ENCODE data around the gene BOC. TPM values are rescaled to one million over a fixed set of nuclear protein-coding genes. Genes with fewer than 3 reads are reported as not detected.

BOC gene
- total and polyA plus RNA-seq, 10 of the 15 experiments (the other 5 are each of a cell fraction or from before 2014, with no cell fraction given) = 0.18 TPM; not detected in 9

GRCh38 chr3:113177526-113177925 is 33.8 kb upstream of the BOC start:
- ChIA-PET POLR2A (no interaction called here), SMC1A (ENCODE audit: uncharacterized antibody, unreplicated experiment) (no interaction called here), CTCF (interaction anchor here (1.9 kb wide), 1 partner anchor 111 kb away, joined by 4 read pairs; no protein-coding TSS in a partner anchor), RAD21 (ENCODE audit: unreplicated experiment) (no interaction called here)
- Histone ChIP-seq H3K4me1 (ENCODE audit: control insufficient read depth, insufficient read depth, low read length) (no peaks in the 10 kb centered on the region), H3K4me2 (ENCODE audit: control insufficient read depth, insufficient read depth) (no peak overlapping the region), H2AFZ (ENCODE audit: control insufficient read depth, low read depth, low read length) (no peak overlapping the region), H4K20me1 (ENCODE audit: control insufficient read depth, insufficient read depth) (no peaks in the 10 kb centered on the region), H3K79me2 (ENCODE audit: control insufficient read depth, insufficient read depth, low read length) (no peaks in the 10 kb centered on the region), H3K27me3 (replicated peaks in 1 of 2; ENCODE audit: control insufficient read depth in 2 of 2, insufficient read depth in 2 of 2, low read length in 1 of 2) (peaks cover 0 to 1% of the 10 kb centered on the region in 2 experiments; a peak in 1 of 4 replicates), H3K36me3 (ENCODE audit: control insufficient read depth in 2 of 2, insufficient read depth in 2 of 2, low read length in 1 of 2) (no peaks in the 10 kb centered on the region), H3K9ac (ENCODE audit: control insufficient read depth, insufficient read depth, low read length) (no peak overlapping the region), H3K4me3 (no peak overlapping the region), H3K9me3 (replicated peaks; ENCODE audit: control insufficient read depth, insufficient read depth, low read length) (no peaks in the 10 kb centered on the region), H3K27ac (ENCODE audit: control insufficient read depth, insufficient read depth) (no peak overlapping the region)
- intact Hi-C loops (cut with micrococcal nuclease; ENCODE audit: unreplicated experiment) = no loop called here
- FAIRE-seq (no peak), ATAC-seq (no peak), DNase-seq (ENCODE audit: low read depth, low spot score) (no peak)
- BruUV-seq (replicated peaks) = no TSS peak
- in situ Hi-C loops (cut with MboI) = no loop called here
- TF ChIP-seq ZNF217 (IDR thresholded peaks at IDR 0.05) (no peak), STAT1 (conservative IDR thresholded peaks at IDR 0.05) (no peak), RELA (IDR thresholded peaks at IDR 0.05; ENCODE audit: borderline replicate concordance, partially characterized antibody) (no peak), HDGF (IDR thresholded peaks at IDR 0.05) (no peak), USF1 (IDR thresholded peaks at IDR 0.05; ENCODE audit: borderline replicate concordance, extremely low read length, insufficient read depth, low read depth, low read length) (no peak), RAD21 (IDR thresholded peaks at IDR 0.05; ENCODE audit: insufficient read depth, low read depth, low read length) (no peak), SPI1 (IDR thresholded peaks at IDR 0.05; ENCODE audit: borderline replicate concordance, insufficient read depth, low read depth, low read length) (no peak)
- TF ChIP-seq, protein P1, sequence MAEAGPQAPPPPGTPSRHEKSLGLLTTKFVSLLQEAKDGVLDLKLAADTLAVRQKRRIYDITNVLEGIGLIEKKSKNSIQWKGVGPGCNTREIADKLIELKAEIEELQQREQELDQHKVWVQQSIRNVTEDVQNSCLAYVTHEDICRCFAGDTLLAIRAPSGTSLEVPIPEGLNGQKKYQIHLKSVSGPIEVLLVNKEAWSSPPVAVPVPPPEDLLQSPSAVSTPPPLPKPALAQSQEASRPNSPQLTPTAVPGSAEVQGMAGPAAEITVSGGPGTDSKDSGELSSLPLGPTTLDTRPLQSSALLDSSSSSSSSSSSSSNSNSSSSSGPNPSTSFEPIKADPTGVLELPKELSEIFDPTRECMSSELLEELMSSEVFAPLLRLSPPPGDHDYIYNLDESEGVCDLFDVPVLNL (IDR thresholded peaks at IDR 0.05; ENCODE audit: low read depth, low read length) = no peak
- 77% methylated on average over 2 of the region's 2 CpGs for WGBS (ENCODE audit: insufficient coverage, insufficient replicate concordance, low lambda C conversion rate, missing lambda C conversion rate)

All from GM12878 (cell line).